B cell (primary cell): Measurements from ENCODE around the gene EPHA7.

Experiments
- EZH2 ChIP-seq: IDR thresholded peaks from 2 replicates; pipeline ENCODE4 v1.6.1; 2012; ENCODE audit warnings: borderline replicate concordance, low read depth, mild to moderate bottlenecking, moderate library complexity, low read length; ENCODE audit not compliant: insufficient read depth, poor library complexity, severe bottlenecking
- TF ChIP-seq, protein P1 (sequence below): fragments of 200-600 bp; IDR thresholded peaks from one replicate; pipeline ENCODE4 v1.8.0; 2022; ENCODE audit warnings: antibody characterized with exemption, mild to moderate bottlenecking

DNA sequence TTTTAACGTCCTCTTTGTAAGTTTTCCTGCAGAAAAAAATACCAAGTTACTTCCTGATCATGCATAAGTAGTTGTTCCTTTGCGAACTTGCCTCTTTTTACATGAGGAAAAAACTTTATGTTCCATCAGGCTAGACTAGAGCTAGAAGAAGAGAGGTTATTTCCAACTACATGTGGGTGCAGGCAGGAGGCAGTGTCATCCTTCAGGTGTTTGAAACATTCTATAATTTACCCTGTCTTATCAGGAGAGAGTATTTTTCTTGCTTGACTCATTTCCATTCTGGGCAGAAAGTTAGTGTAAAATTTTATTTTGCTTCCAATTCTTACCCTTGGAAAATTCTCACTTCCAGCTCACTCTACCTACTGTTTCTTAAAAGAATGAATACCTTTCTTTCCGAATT is 28.5 kb upstream of the EPHA7 start:
- TF ChIP-seq, protein P1, sequence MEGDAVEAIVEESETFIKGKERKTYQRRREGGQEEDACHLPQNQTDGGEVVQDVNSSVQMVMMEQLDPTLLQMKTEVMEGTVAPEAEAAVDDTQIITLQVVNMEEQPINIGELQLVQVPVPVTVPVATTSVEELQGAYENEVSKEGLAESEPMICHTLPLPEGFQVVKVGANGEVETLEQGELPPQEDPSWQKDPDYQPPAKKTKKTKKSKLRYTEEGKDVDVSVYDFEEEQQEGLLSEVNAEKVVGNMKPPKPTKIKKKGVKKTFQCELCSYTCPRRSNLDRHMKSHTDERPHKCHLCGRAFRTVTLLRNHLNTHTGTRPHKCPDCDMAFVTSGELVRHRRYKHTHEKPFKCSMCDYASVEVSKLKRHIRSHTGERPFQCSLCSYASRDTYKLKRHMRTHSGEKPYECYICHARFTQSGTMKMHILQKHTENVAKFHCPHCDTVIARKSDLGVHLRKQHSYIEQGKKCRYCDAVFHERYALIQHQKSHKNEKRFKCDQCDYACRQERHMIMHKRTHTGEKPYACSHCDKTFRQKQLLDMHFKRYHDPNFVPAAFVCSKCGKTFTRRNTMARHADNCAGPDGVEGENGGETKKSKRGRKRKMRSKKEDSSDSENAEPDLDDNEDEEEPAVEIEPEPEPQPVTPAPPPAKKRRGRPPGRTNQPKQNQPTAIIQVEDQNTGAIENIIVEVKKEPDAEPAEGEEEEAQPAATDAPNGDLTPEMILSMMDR, result no peak
- no peak for TF ChIP-seq EZH2
